ENCODE data around the gene PNPO. TPM values are rescaled to one million over a fixed set of nuclear protein-coding genes. Genes with fewer than 3 reads are reported as not detected.
A peak's percentile ranks its signal among the peaks of the same experiment; 100 is the strongest.
"Not testable (repeated sequence)": the region's sequence is repeated elsewhere in the genome, so short reads cannot be mapped to it uniquely, and the experiment has no call there.

Gene PNPO
- total RNA-seq, 1 experiment from 2014 or later, result 88.0 TPM

- intact Hi-C loops (cut with micrococcal nuclease; ENCODE audit: unreplicated experiment), result no loop called here
- no peak overlapping the region for H3K27ac Mint-ChIP-seq (ENCODE audit: unreplicated experiment)
- BruUV-seq (replicated peaks), result no TSS peak
- H3K4me3 Mint-ChIP-seq (ENCODE audit: low read depth, unreplicated experiment), result no peak overlapping the region
- H3K9me3 Mint-ChIP-seq (ENCODE audit: low read depth, unreplicated experiment), result no peaks in the 10 kb centered on the region
- H3K4me1 Mint-ChIP-seq (ENCODE audit: low read depth, unreplicated experiment), result no peaks in the 10 kb centered on the region
- H3K27me3 Mint-ChIP-seq (ENCODE audit: unreplicated experiment), result no peaks in the 10 kb centered on the region
- H3K36me3 Mint-ChIP-seq (ENCODE audit: insufficient read depth, unreplicated experiment), result peaks cover 17% of the 10 kb centered on the region
- DNase-seq, result no peak
- CTCF ChIA-PET, result no interaction called here
- TF ChIP-seq CTCF (IDR thresholded peaks at IDR 0.05; ENCODE audit: unreplicated experiment), result no peak
These were observed 22.4 kb upstream of the PNPO start for GRCh38 chr17:47918991-47919390.

- H3K4me3 Mint-ChIP-seq (ENCODE audit: low read depth, unreplicated experiment); H3K27me3 Mint-ChIP-seq (ENCODE audit: unreplicated experiment); H3K4me1 Mint-ChIP-seq (ENCODE audit: low read depth, unreplicated experiment); DNase-seq; BruUV-seq (replicated peaks); intact Hi-C loops (cut with micrococcal nuclease; ENCODE audit: unreplicated experiment); H3K27ac Mint-ChIP-seq (ENCODE audit: unreplicated experiment); H3K9me3 Mint-ChIP-seq (ENCODE audit: low read depth, unreplicated experiment): not testable (repeated sequence)
- H3K36me3 Mint-ChIP-seq (ENCODE audit: insufficient read depth, unreplicated experiment), result peaks cover 17% of the 10 kb centered on the region
- CTCF ChIA-PET, result interaction anchor here (0.7 kb wide), 2 partner anchors 195 to 666 kb away, joined by 3 to 9 read pairs; no protein-coding TSS in a partner anchor
These were observed 21.5 kb upstream of the PNPO start for GRCh38 chr17:47919889-47920288.

GRCh38 chr17:47924785-47925677 lies 16.3 kb upstream of the PNPO start:
- Mint-ChIP-seq H3K36me3 (ENCODE audit: insufficient read depth, unreplicated experiment) (peaks cover 22% of the 10 kb centered on the region), H3K9me3 (ENCODE audit: low read depth, unreplicated experiment) (no peaks in the 10 kb centered on the region), H3K27ac (ENCODE audit: unreplicated experiment) (no peak overlapping the region), H3K27me3 (ENCODE audit: unreplicated experiment) (no peaks in the 10 kb centered on the region), H3K4me3 (ENCODE audit: low read depth, unreplicated experiment) (no peak overlapping the region), H3K4me1 (ENCODE audit: low read depth, unreplicated experiment) (no peaks in the 10 kb centered on the region)
- no peak for TF ChIP-seq CTCF (IDR thresholded peaks at IDR 0.05; ENCODE audit: unreplicated experiment)
- intact Hi-C loops (cut with micrococcal nuclease; ENCODE audit: unreplicated experiment), result no loop called here
- no TSS peak for BruUV-seq (replicated peaks)
- no peak for DNase-seq
- CTCF ChIA-PET, result interaction anchor here (0.7 kb wide), 1 partner anchor 28 kb away, joined by 3 read pairs; no protein-coding TSS in a partner anchor

GRCh38 chr17:47925678-47925988 lies 15.7 kb upstream of the PNPO start:
- no peak for DNase-seq
- no peaks in the 10 kb centered on the region for H3K27me3 Mint-ChIP-seq (ENCODE audit: unreplicated experiment)
- intact Hi-C loops (cut with micrococcal nuclease; ENCODE audit: unreplicated experiment), result no loop called here
- CTCF ChIA-PET, result interaction anchor here (0.6 kb wide), 1 partner anchor 16 kb away, joined by 3 read pairs; the partner anchor contains the start of gene PNPO
- TF ChIP-seq CTCF (IDR thresholded peaks at IDR 0.05; ENCODE audit: unreplicated experiment), result no peak
- H3K4me1 Mint-ChIP-seq (ENCODE audit: low read depth, unreplicated experiment), result no peaks in the 10 kb centered on the region
- peaks cover 21% of the 10 kb centered on the region for H3K36me3 Mint-ChIP-seq (ENCODE audit: insufficient read depth, unreplicated experiment)
- H3K9me3 Mint-ChIP-seq (ENCODE audit: low read depth, unreplicated experiment), result no peaks in the 10 kb centered on the region
- H3K4me3 Mint-ChIP-seq (ENCODE audit: low read depth, unreplicated experiment), result no peak overlapping the region
- BruUV-seq (replicated peaks), result no TSS peak
- no peak overlapping the region for H3K27ac Mint-ChIP-seq (ENCODE audit: unreplicated experiment)

- TF ChIP-seq CTCF (IDR thresholded peaks at IDR 0.05; ENCODE audit: unreplicated experiment), result no peak
- Mint-ChIP-seq H3K4me1 (ENCODE audit: low read depth, unreplicated experiment) (no peaks in the 10 kb centered on the region), H3K9me3 (ENCODE audit: low read depth, unreplicated experiment) (no peaks in the 10 kb centered on the region), H3K27me3 (ENCODE audit: unreplicated experiment) (no peaks in the 10 kb centered on the region), H3K4me3 (ENCODE audit: low read depth, unreplicated experiment) (no peak overlapping the region), H3K36me3 (ENCODE audit: insufficient read depth, unreplicated experiment) (peaks cover 23% of the 10 kb centered on the region), H3K27ac (ENCODE audit: unreplicated experiment) (peak overlapping the region; percentile 3)
- BruUV-seq (replicated peaks), result no TSS peak
- intact Hi-C loops (cut with micrococcal nuclease; ENCODE audit: unreplicated experiment), result no loop called here
- DNase-seq, result no peak
- CTCF ChIA-PET, result no interaction called here
These were observed 13.5 kb upstream of the PNPO start for GRCh38 chr17:47927821-47928400.
